Upper lobe of left lung (tissue), 6 donors: ENCODE results near the gene CDH22. TPM values are rescaled to one million over a fixed set of nuclear protein-coding genes. Genes with fewer than 3 reads are reported as not detected.
A peak's percentile ranks its signal among the peaks of the same experiment; 100 is the strongest.

Experiments used
- ATAC-seq, 2 donors: fragments of 200-7000 bp; cut with Tn5 transposase; one replicate each; pipeline ENCODE4 v1.9.1; 2022; ENCODE audit warnings: mild to moderate bottlenecking in 2 of 2, moderate library complexity in 2 of 2; ENCODE audit not compliant: low FRiP score in 2 of 2
- DNase-seq, 2 donors: peaks; one replicate each; pipeline ENCODE4 v3.0.0-alpha.2; 2019 to 2020
- H3K27ac ChIP-seq, 4 donors: fragments of 200-600 bp; sonication (generic); one replicate each; pipeline ENCODE4 v1.5.1; 2016 to 2019
- H3K27me3 ChIP-seq, 4 donors: fragments of 200-600 bp; sonication (generic); one replicate each; pipeline ENCODE4 v1.5.1; 2017 to 2019
- H3K36me3 ChIP-seq, 4 donors: fragments of 200-600 bp; sonication (generic); one replicate each; pipeline ENCODE4 v1.5.1; 2016 to 2019
- H3K4me1 ChIP-seq, 4 donors: fragments of 200-600 bp; sonication (generic); one replicate each; pipeline ENCODE4 v1.5.1; 2018 to 2019
- H3K4me3 ChIP-seq, 4 donors: fragments of 200-600 bp; sonication (generic); one replicate each; pipeline ENCODE4 v1.5.1; 2017 to 2019; ENCODE audit warnings: mild to moderate bottlenecking in 2 of 4, moderate library complexity in 1 of 4
- H3K9me3 ChIP-seq, 4 donors: fragments of 200-600 bp; sonication (generic); one replicate each; pipeline ENCODE4 v1.5.1; 2018 to 2019
- CTCF ChIP-seq, 6 experiments: fragments of 450-650 bp in 4 of 6; fragments of 200-600 bp in 2 of 6; sonication (generic) in 2 of 6; IDR thresholded peaks; one replicate each; pipeline ENCODE4 v1.5.1; 2016 to 2019; ENCODE audit warnings: antibody characterized with exemption in 6 of 6
- EP300 ChIP-seq, 4 donors: sonication (generic); formaldehyde crosslinking; IDR thresholded peaks; one replicate each; pipeline ENCODE4 v1.5.1; 2017; ENCODE audit warnings: antibody characterized with exemption in 4 of 4, control low read depth in 2 of 4
- POLR2A ChIP-seq, 4 donors: fragments of 450-650 bp; IDR thresholded peaks; one replicate each; pipeline ENCODE4 v1.5.1; 2016 to 2017; ENCODE audit warnings: antibody characterized with exemption in 4 of 4, mild to moderate bottlenecking in 2 of 4
- POLR2AphosphoS5 ChIP-seq, 2 donors: sonication (generic); formaldehyde crosslinking; IDR thresholded peaks; one replicate each; pipeline ENCODE4 v1.5.1; 2017; ENCODE audit warnings: antibody characterized with exemption in 2 of 2
- WGBS, 2 donors: methylation state at CpG; one replicate each; pipeline ENCODE4 v1.1.5; 2017 to 2018; 5-methylcytosine and 5-hydroxymethylcytosine counted together
- total RNA-seq, 6 donors: library from RNA; depleted of rRNA in 4 of 6; stranded (reverse); fragments of >200 nt in 4 of 6; gene quantifications; one replicate each; pipeline versions ENCODE4 v1.1.0 to v1.2.1, GENCODE V29; 2016 to 2021
- donor health status: DM: no; HTN: no; CAD: no; lungs with moderate emphysema.
- donor health status: DM: no; HTN: yes; CAD: no; lungs with severe emphysema.

CDH22 gene
- total RNA-seq, 6 donors from 2014 or later = 0.10 to 0.40 (median 0.24) TPM; not detected in 2

- WGBS, 2 donors = 74 to 86% methylated on average over 14 of the region's 14 CpGs
- Histone ChIP-seq H3K9me3 (no peaks in the 10 kb centered on the region), H3K4me3 (no peak overlapping the region), H3K36me3 (no peaks in the 10 kb centered on the region), H3K27me3 (no peaks in the 10 kb centered on the region), H3K27ac (no peak overlapping the region), H3K4me1 (no peaks in the 10 kb centered on the region)
- no peak for ATAC-seq
- no peak for DNase-seq
- TF ChIP-seq CTCF (IDR thresholded peaks at IDR 0.05) (no peak), POLR2AphosphoS5 (IDR thresholded peaks at IDR 0.05) (no peak), POLR2A (IDR thresholded peaks at IDR 0.05) (no peak), EP300 (IDR thresholded peaks at IDR 0.05) (no peak)
Measured at GRCh38 chr20:46148313-46149208, 159.7 kb downstream of the CDH22 start.

- peaks cover 0 to 4% (median 0%) of the 10 kb centered on the region in 4 donors for H3K27me3 ChIP-seq
- no peaks in the 10 kb centered on the region for H3K4me1 ChIP-seq
Measured at GRCh38 chr20:46145713-46146112, 162.6 kb downstream of the CDH22 start.

GRCh38 chr20:46144432-46145025, 163.8 kb downstream of the CDH22 start:
- ATAC-seq = peak in 1 of 2 donors; percentile 20
- no peak for DNase-seq
- H3K36me3 ChIP-seq = no peaks in the 10 kb centered on the region
- no peaks in the 10 kb centered on the region for H3K9me3 ChIP-seq
- peaks cover 0 to 4% (median 2%) of the 10 kb centered on the region in 4 donors for H3K27me3 ChIP-seq
- WGBS, 2 donors = 59 to 77% methylated on average over 7 to 8 of the region's 8 CpGs
- H3K4me3 ChIP-seq = no peak overlapping the region
- H3K4me1 ChIP-seq = no peaks in the 10 kb centered on the region
- TF ChIP-seq POLR2A (IDR thresholded peaks at IDR 0.05) = no peak
- no peak for TF ChIP-seq CTCF (IDR thresholded peaks at IDR 0.05)
- no peak for TF ChIP-seq EP300 (IDR thresholded peaks at IDR 0.05)
- no peak for TF ChIP-seq POLR2AphosphoS5 (IDR thresholded peaks at IDR 0.05)
- H3K27ac ChIP-seq = no peak overlapping the region

More at GRCh38 chr20:46145713-46146112, 162.6 kb downstream of the CDH22 start:
- Histone ChIP-seq H3K27ac (no peak overlapping the region), H3K9me3 (no peaks in the 10 kb centered on the region), H3K36me3 (no peaks in the 10 kb centered on the region), H3K4me3 (no peak overlapping the region)
- ATAC-seq = no peak
- no peak for DNase-seq
- TF ChIP-seq POLR2A (IDR thresholded peaks at IDR 0.05) = no peak
- no peak for TF ChIP-seq POLR2AphosphoS5 (IDR thresholded peaks at IDR 0.05)
- TF ChIP-seq EP300 (IDR thresholded peaks at IDR 0.05) = no peak
- TF ChIP-seq CTCF (IDR thresholded peaks at IDR 0.05) = no peak
- 36 to 40% methylated on average over 2 to 3 of the region's 3 CpGs for WGBS, 2 donors

- DNase-seq (no peak), ATAC-seq (no peak)
- TF ChIP-seq POLR2A (IDR thresholded peaks at IDR 0.05) (no peak), CTCF (IDR thresholded peaks at IDR 0.05) (no peak), POLR2AphosphoS5 (IDR thresholded peaks at IDR 0.05) (no peak), EP300 (IDR thresholded peaks at IDR 0.05) (no peak)
- no peaks in the 10 kb centered on the region for H3K9me3 ChIP-seq
- whole genome bisulfite sequencing, 2 donors = 40 to 49% methylated on average over 5 of the region's 5 CpGs
- no peaks in the 10 kb centered on the region for H3K36me3 ChIP-seq
- no peak overlapping the region for H3K27ac ChIP-seq
- H3K4me3 ChIP-seq = no peak overlapping the region
- H3K27me3 ChIP-seq = peaks cover 0 to 4% (median 2%) of the 10 kb centered on the region in 4 donors
- H3K4me1 ChIP-seq = no peaks in the 10 kb centered on the region
Measured at GRCh38 chr20:46142124-46142523, 166.2 kb downstream of the CDH22 start.
